Esophagus muscularis mucosa (tissue), 4 donors: ENCODE measurements around the gene CAMKMT. TPM values are rescaled to one million over a fixed set of nuclear protein-coding genes. Genes with fewer than 3 reads are reported as not detected.

Experiments used
- DNase-seq: peaks from one replicate; pipeline ENCODE4 v3.0.0-alpha.2; 2017; ENCODE audit errors: extremely low spot score
- H3K27ac ChIP-seq, 4 donors: fragments of 200-600 bp; sonication (generic); replicated peaks in 1 of 4; 1 replicate in 3 of 4; 2 replicates in 1 of 4; pipeline ENCODE4 v1.5.1; 2016 to 2019; ENCODE audit warnings: mild to moderate bottlenecking in 1 of 4
- H3K27me3 ChIP-seq, 4 donors: fragments of 200-600 bp; sonication (generic); one replicate each; pipeline versions ENCODE4 v1.5.1 to v1.6.0; 2016 to 2019
- H3K36me3 ChIP-seq, 4 donors: fragments of 200-600 bp; sonication (generic); one replicate each; pipeline ENCODE4 v1.5.1; 2016 to 2019
- H3K4me1 ChIP-seq, 4 donors: fragments of 200-600 bp; sonication (generic); one replicate each; pipeline ENCODE4 v1.5.1; 2016 to 2019
- H3K4me3 ChIP-seq, 4 donors: fragments of 200-600 bp; sonication (generic); 1 replicate in 2 of 4; 2 replicates in 2 of 4; pipeline ENCODE4 v1.5.1; 2016 to 2019; ENCODE audit warnings: mild to moderate bottlenecking in 4 of 4, moderate library complexity in 1 of 4
- H3K9me3 ChIP-seq, 4 donors: fragments of 200-600 bp; sonication (generic); 1 replicate in 3 of 4; 2 replicates in 1 of 4; pipeline ENCODE4 v1.5.1; 2016 to 2019
- CTCF ChIP-seq, 3 experiments: fragments of 200-600 bp in 2 of 3; fragments of 450-650 bp in 1 of 3; sonication (generic) in 2 of 3; IDR thresholded peaks; one replicate each; pipeline ENCODE4 v1.5.1; 2017 to 2019; ENCODE audit warnings: antibody characterized with exemption in 3 of 3, mild to moderate bottlenecking in 2 of 3, moderate library complexity in 1 of 3
- EP300 ChIP-seq: sonication (generic); formaldehyde crosslinking; IDR thresholded peaks from one replicate; pipeline ENCODE4 v1.6.1; 2017; ENCODE audit warnings: antibody characterized with exemption
- POLR2A ChIP-seq: fragments of 450-650 bp; IDR thresholded peaks from one replicate; pipeline ENCODE4 v1.6.1; 2017; ENCODE audit warnings: antibody characterized with exemption, moderate library complexity, mild to moderate bottlenecking, low read depth
- POLR2AphosphoS5 ChIP-seq, 2 donors: sonication (generic); formaldehyde crosslinking; IDR thresholded peaks; one replicate each; pipeline ENCODE4 v1.6.1; 2017; ENCODE audit warnings: antibody characterized with exemption in 2 of 2
- WGBS: methylation state at CpG from one replicate; pipeline ENCODE4 v1.1.5; 2018; 5-methylcytosine and 5-hydroxymethylcytosine counted together
- intact Hi-C: fragments of 100-400 bp; cut with DNase I; formaldehyde crosslinking; loops from one replicate; pipeline ENCODE4 v1.15.1; 2023
- total RNA-seq, 4 donors: library from RNA; depleted of rRNA; stranded (reverse); fragments of >200 nt; gene quantifications; one replicate each; pipeline versions ENCODE4 v1.1.0 to v1.2.1, GENCODE V29; 2016

Gene CAMKMT
- total RNA-seq, 4 donors from 2014 or later, result 5.8 to 8.3 (median 6.9) TPM

GRCh38 chr2:44596537-44597320, 235.0 kb downstream of the CAMKMT start:
- Histone ChIP-seq H3K27me3 (no peaks in the 10 kb centered on the region), H3K4me3 (no peak overlapping the region), H3K36me3 (no peaks in the 10 kb centered on the region), H3K27ac (no peak overlapping the region), H3K4me1 (peaks cover 0 to 4% (median 0%) of the 10 kb centered on the region in 4 donors), H3K9me3 (no peaks in the 10 kb centered on the region)
- intact Hi-C loops, result no loop called here
- DNase-seq, result no peak
- 86% methylated on average over 5 of the region's 5 CpGs for WGBS
- TF ChIP-seq POLR2A (no peak), EP300 (no peak), CTCF (IDR thresholded peaks at IDR 0.05) (no peak), POLR2AphosphoS5 (IDR thresholded peaks at IDR 0.05) (no peak)

GRCh38 chr2:44598330-44599119, 236.8 kb downstream of the CAMKMT start:
- Histone ChIP-seq H3K27ac (no peak overlapping the region), H3K9me3 (no peaks in the 10 kb centered on the region), H3K36me3 (no peaks in the 10 kb centered on the region), H3K4me3 (no peak overlapping the region), H3K4me1 (peaks cover 0 to 4% (median 0%) of the 10 kb centered on the region in 4 donors), H3K27me3 (no peaks in the 10 kb centered on the region)
- intact Hi-C loops, result no loop called here
- no peak for TF ChIP-seq POLR2AphosphoS5 (IDR thresholded peaks at IDR 0.05)
- TF ChIP-seq EP300, result no peak
- no peak for TF ChIP-seq POLR2A
- no peak for TF ChIP-seq CTCF (IDR thresholded peaks at IDR 0.05)
- DNase-seq, result no peak
- WGBS, result 84% methylated on average over 5 of the region's 5 CpGs

GRCh38 chr2:44599130-44599529, 237.4 kb downstream of the CAMKMT start:
- WGBS, result 64% methylated on average over 1 of the region's 1 CpG
- no peaks in the 10 kb centered on the region for H3K36me3 ChIP-seq
- H3K27ac ChIP-seq, result no peak overlapping the region
- intact Hi-C loops, result no loop called here
- peaks cover 0 to 4% (median 0%) of the 10 kb centered on the region in 4 donors for H3K4me1 ChIP-seq
- TF ChIP-seq POLR2AphosphoS5 (IDR thresholded peaks at IDR 0.05) (no peak), EP300 (no peak), CTCF (IDR thresholded peaks at IDR 0.05) (no peak), POLR2A (no peak)
- no peak overlapping the region for H3K4me3 ChIP-seq
- H3K9me3 ChIP-seq, result no peaks in the 10 kb centered on the region
- no peak for DNase-seq
- no peaks in the 10 kb centered on the region for H3K27me3 ChIP-seq

- Histone ChIP-seq H3K4me3 (no peak overlapping the region), H3K36me3 (no peaks in the 10 kb centered on the region), H3K4me1 (peaks cover 0 to 4% (median 0%) of the 10 kb centered on the region in 4 donors), H3K27me3 (no peaks in the 10 kb centered on the region), H3K27ac (no peak overlapping the region), H3K9me3 (no peaks in the 10 kb centered on the region)
- 78% methylated on average over 6 of the region's 6 CpGs for WGBS
- TF ChIP-seq POLR2AphosphoS5 (IDR thresholded peaks at IDR 0.05), result no peak
- no peak for TF ChIP-seq POLR2A
- no peak for TF ChIP-seq CTCF (IDR thresholded peaks at IDR 0.05)
- TF ChIP-seq EP300, result no peak
- no peak for DNase-seq
- intact Hi-C loops, result no loop called here
Observed at GRCh38 chr2:44602446-44602845, 240.7 kb downstream of the CAMKMT start.
